A673 (cell line): Measurements from ENCODE around the gene ERI3.

Experiments
- CTCF ChIP-seq: fragments of 300-800, 200-600 bp; sonication (generic); conservative IDR thresholded peaks from 2 replicates; pipeline ENCODE4 v1.5.1; 2017; ENCODE audit warnings: low read depth, mild to moderate bottlenecking, antibody characterized with exemption, low read length, moderate library complexity, mixed read lengths
- EZH2 ChIP-seq: fragments of 200-600 bp; sonication (generic); IDR thresholded peaks from 2 replicates; pipeline ENCODE4 v1.6.1; 2017; ENCODE audit warnings: borderline replicate concordance, low read depth, mild to moderate bottlenecking, mixed read lengths, antibody characterized with exemption, low read length; ENCODE audit not compliant: poor library complexity, severe bottlenecking

- no peak for TF ChIP-seq CTCF
- TF ChIP-seq EZH2: no peak
These were observed 3.8 kb downstream of the ERI3 start for GRCh38 chr1:44351289-44351688.
